Activated naive CD4-positive, alpha-beta T cell treated with anti-CD3 and anti-CD28 coated beads, Interleukin-2, amount 10 ng/mL, durations not matched to agents 7 days and 5 days (primary cell): ENCODE measurements around the gene HOMER1.
A peak's percentile ranks its signal among the peaks of the same experiment; 100 is the strongest.

ENCODE experiments used
- CTCF ChIA-PET: fragments of 350-600 bp; sonication (Branson Sonifier 250); formaldehyde crosslinking; loops from one replicate; lab custom pipeline; 2021; ENCODE audit warnings: antibody characterized with exemption; lab: Charles Lee
- DNase-seq: peaks from one replicate; pipeline ENCODE4 v3.0.0-alpha.2; 2020
- H3K27ac Mint-ChIP-seq: one replicate; pipeline ENCODE4 v1.8.0; 2021; ENCODE audit warnings: mild to moderate bottlenecking, moderate library complexity, mixed read lengths
- H3K27me3 Mint-ChIP-seq: one replicate; pipeline ENCODE4 v1.8.0; 2021; ENCODE audit warnings: mild to moderate bottlenecking, mixed read lengths
- H3K36me3 Mint-ChIP-seq: one replicate; pipeline ENCODE4 v1.8.0; 2021; ENCODE audit warnings: mixed read lengths
- H3K4me1 Mint-ChIP-seq: one replicate; pipeline ENCODE4 v1.8.0; 2021; ENCODE audit warnings: mixed read lengths
- H3K4me3 Mint-ChIP-seq: one replicate; pipeline ENCODE4 v1.8.0; 2021; ENCODE audit warnings: mild to moderate bottlenecking, moderate library complexity, mixed read lengths
- H3K9me3 Mint-ChIP-seq: one replicate; pipeline ENCODE4 v1.8.0; 2021; ENCODE audit warnings: mixed read lengths

HOMER1 gene

GRCh38 chr5:79456400-79456799 lies 57.5 kb downstream of the HOMER1 start:
- Mint-ChIP-seq H3K4me3 (no peak overlapping the region), H3K36me3 (no peaks in the 10 kb centered on the region), H3K9me3 (no peaks in the 10 kb centered on the region), H3K27me3 (peaks cover 7% of the 10 kb centered on the region), H3K27ac (no peak overlapping the region), H3K4me1 (no peaks in the 10 kb centered on the region)
- no peak for DNase-seq
- CTCF ChIA-PET = interaction anchor here (0.7 kb wide), 1 partner anchor 9 kb away, joined by 3 read pairs; no protein-coding TSS in a partner anchor

- no peak overlapping the region for H3K4me3 Mint-ChIP-seq
- no peaks in the 10 kb centered on the region for H3K27me3 Mint-ChIP-seq
- no peak overlapping the region for H3K27ac Mint-ChIP-seq
- no peaks in the 10 kb centered on the region for H3K36me3 Mint-ChIP-seq
- H3K9me3 Mint-ChIP-seq = no peaks in the 10 kb centered on the region
- CTCF ChIA-PET = no interaction called here
- DNase-seq = no peak
- H3K4me1 Mint-ChIP-seq = no peaks in the 10 kb centered on the region
These were observed 59.9 kb downstream of the HOMER1 start for GRCh38 chr5:79454043-79454442.

- Mint-ChIP-seq H3K4me3 (no peak overlapping the region), H3K27me3 (no peaks in the 10 kb centered on the region), H3K27ac (no peak overlapping the region), H3K4me1 (no peaks in the 10 kb centered on the region), H3K9me3 (no peaks in the 10 kb centered on the region), H3K36me3 (no peaks in the 10 kb centered on the region)
- CTCF ChIA-PET = no interaction called here
- no peak for DNase-seq
These were observed 65.6 kb downstream of the HOMER1 start for GRCh38 chr5:79448336-79448735.

- CTCF ChIA-PET = no interaction called here
- no peak for DNase-seq
- Mint-ChIP-seq H3K36me3 (no peaks in the 10 kb centered on the region), H3K4me3 (no peak overlapping the region), H3K9me3 (no peaks in the 10 kb centered on the region), H3K4me1 (no peaks in the 10 kb centered on the region), H3K27me3 (no peaks in the 10 kb centered on the region), H3K27ac (no peak overlapping the region)
These were observed 77.1 kb downstream of the HOMER1 start for GRCh38 chr5:79436821-79437220.

GRCh38 chr5:79436224-79436623 lies 77.7 kb downstream of the HOMER1 start:
- Mint-ChIP-seq H3K36me3 (no peaks in the 10 kb centered on the region), H3K27ac (no peak overlapping the region), H3K9me3 (no peaks in the 10 kb centered on the region), H3K4me1 (no peaks in the 10 kb centered on the region), H3K4me3 (no peak overlapping the region), H3K27me3 (no peaks in the 10 kb centered on the region)
- DNase-seq = no peak
- CTCF ChIA-PET = no interaction called here

GRCh38 chr5:79430196-79430595 lies 83.7 kb downstream of the HOMER1 start:
- Mint-ChIP-seq H3K4me3 (no peak overlapping the region), H3K27ac (no peak overlapping the region), H3K4me1 (no peaks in the 10 kb centered on the region), H3K36me3 (no peaks in the 10 kb centered on the region), H3K9me3 (no peaks in the 10 kb centered on the region), H3K27me3 (no peaks in the 10 kb centered on the region)
- CTCF ChIA-PET = no interaction called here
- DNase-seq = no peak

GRCh38 chr5:79423296-79423695 lies 90.6 kb downstream of the HOMER1 start:
- DNase-seq = no peak
- CTCF ChIA-PET = no interaction called here
- H3K9me3 Mint-ChIP-seq = no peaks in the 10 kb centered on the region
- no peak overlapping the region for H3K4me3 Mint-ChIP-seq
- no peaks in the 10 kb centered on the region for H3K36me3 Mint-ChIP-seq
- H3K4me1 Mint-ChIP-seq = no peaks in the 10 kb centered on the region
- H3K27ac Mint-ChIP-seq = no peak overlapping the region
- H3K27me3 Mint-ChIP-seq = no peaks in the 10 kb centered on the region

GRCh38 chr5:79420248-79420647 lies 93.7 kb downstream of the HOMER1 start:
- Mint-ChIP-seq H3K27ac (no peak overlapping the region), H3K36me3 (no peaks in the 10 kb centered on the region), H3K4me3 (no peak overlapping the region), H3K9me3 (no peaks in the 10 kb centered on the region), H3K4me1 (peaks cover 6% of the 10 kb centered on the region), H3K27me3 (no peaks in the 10 kb centered on the region)
- CTCF ChIA-PET = no interaction called here
- no peak for DNase-seq

- H3K4me3 Mint-ChIP-seq = no peak overlapping the region
- peaks cover 6% of the 10 kb centered on the region for H3K4me1 Mint-ChIP-seq
- CTCF ChIA-PET = no interaction called here
- H3K27ac Mint-ChIP-seq = no peak overlapping the region
- H3K36me3 Mint-ChIP-seq = no peaks in the 10 kb centered on the region
- H3K27me3 Mint-ChIP-seq = no peaks in the 10 kb centered on the region
- no peak for DNase-seq
- no peaks in the 10 kb centered on the region for H3K9me3 Mint-ChIP-seq
These were observed 95.7 kb downstream of the HOMER1 start for GRCh38 chr5:79418276-79418675.

GRCh38 chr5:79417495-79417894 lies 96.4 kb downstream of the HOMER1 start:
- no peak for DNase-seq
- Mint-ChIP-seq H3K27me3 (no peaks in the 10 kb centered on the region), H3K9me3 (no peaks in the 10 kb centered on the region), H3K36me3 (no peaks in the 10 kb centered on the region), H3K4me1 (peaks cover 6% of the 10 kb centered on the region), H3K4me3 (no peak overlapping the region), H3K27ac (no peak overlapping the region)
- CTCF ChIA-PET = no interaction called here

- H3K27me3 Mint-ChIP-seq = no peaks in the 10 kb centered on the region
- no peak overlapping the region for H3K27ac Mint-ChIP-seq
- DNase-seq = peak; percentile 26
- H3K4me1 Mint-ChIP-seq = peaks cover 6% of the 10 kb centered on the region
- H3K36me3 Mint-ChIP-seq = no peaks in the 10 kb centered on the region
- CTCF ChIA-PET = no interaction called here
- no peaks in the 10 kb centered on the region for H3K9me3 Mint-ChIP-seq
- no peak overlapping the region for H3K4me3 Mint-ChIP-seq
These were observed 97.4 kb downstream of the HOMER1 start for GRCh38 chr5:79416499-79416898.

GRCh38 chr5:79413112-79413511 lies 100.8 kb downstream of the HOMER1 start:
- CTCF ChIA-PET = no interaction called here
- no peak overlapping the region for H3K27ac Mint-ChIP-seq
- H3K4me3 Mint-ChIP-seq = no peak overlapping the region
- no peaks in the 10 kb centered on the region for H3K36me3 Mint-ChIP-seq
- no peaks in the 10 kb centered on the region for H3K27me3 Mint-ChIP-seq
- H3K9me3 Mint-ChIP-seq = peaks cover 4% of the 10 kb centered on the region
- DNase-seq = no peak
- peaks cover 6% of the 10 kb centered on the region for H3K4me1 Mint-ChIP-seq

- peaks cover 9% of the 10 kb centered on the region for H3K9me3 Mint-ChIP-seq
- H3K27me3 Mint-ChIP-seq = no peaks in the 10 kb centered on the region
- no peaks in the 10 kb centered on the region for H3K36me3 Mint-ChIP-seq
- CTCF ChIA-PET = no interaction called here
- no peak for DNase-seq
- no peak overlapping the region for H3K4me3 Mint-ChIP-seq
- no peaks in the 10 kb centered on the region for H3K4me1 Mint-ChIP-seq
- no peak overlapping the region for H3K27ac Mint-ChIP-seq
These were observed 105.9 kb downstream of the HOMER1 start for GRCh38 chr5:79408028-79408427.

GRCh38 chr5:79407591-79407990 lies 106.3 kb downstream of the HOMER1 start:
- Mint-ChIP-seq H3K36me3 (no peaks in the 10 kb centered on the region), H3K4me3 (no peak overlapping the region), H3K27ac (no peak overlapping the region), H3K27me3 (no peaks in the 10 kb centered on the region), H3K9me3 (peaks cover 9% of the 10 kb centered on the region), H3K4me1 (no peaks in the 10 kb centered on the region)
- CTCF ChIA-PET = no interaction called here
- no peak for DNase-seq

GRCh38 chr5:79401216-79401615 lies 112.7 kb downstream of the HOMER1 start:
- Mint-ChIP-seq H3K36me3 (no peaks in the 10 kb centered on the region), H3K4me1 (no peaks in the 10 kb centered on the region)
- CTCF ChIA-PET = interaction anchor here (0.6 kb wide), 1 partner anchor 12 kb away, joined by 3 read pairs; no protein-coding TSS in a partner anchor

GRCh38 chr5:79399046-79399445 lies 114.9 kb downstream of the HOMER1 start:
- Mint-ChIP-seq H3K36me3 (no peaks in the 10 kb centered on the region), H3K9me3 (no peaks in the 10 kb centered on the region), H3K27me3 (no peaks in the 10 kb centered on the region), H3K27ac (no peak overlapping the region), H3K4me1 (no peaks in the 10 kb centered on the region), H3K4me3 (no peak overlapping the region)
- CTCF ChIA-PET = interaction anchor here (0.5 kb wide), 1 partner anchor 273 kb away, joined by 4 read pairs; no protein-coding TSS in a partner anchor
- no peak for DNase-seq

More at GRCh38 chr5:79401216-79401615, 112.7 kb downstream of the HOMER1 start:
- no peak for DNase-seq
- Mint-ChIP-seq H3K4me3 (no peak overlapping the region), H3K9me3 (no peaks in the 10 kb centered on the region), H3K27ac (no peak overlapping the region), H3K27me3 (no peaks in the 10 kb centered on the region)
